ENCODE data around the gene FBXW7. TPM values are rescaled to one million over a fixed set of nuclear protein-coding genes. Genes with fewer than 3 reads are reported as not detected.

The FBXW7 gene
- total and polyA plus RNA-seq, 2 of the 13 experiments (the other 11 are each of a cell fraction or from before 2014, with no cell fraction given): 5.0 to 40.9 TPM

- Histone ChIP-seq H3K79me2 (ENCODE audit: insufficient read depth, low read length) (peaks cover 34% of the 10 kb centered on the region), H2AFZ (ENCODE audit: low read length) (no peak overlapping the region), H3K27me3 (ENCODE audit: control insufficient read depth in 1 of 2, insufficient read depth in 2 of 2, low read length in 2 of 2) (no peaks in the 10 kb centered on the region), H3K36me3 (replicated peaks in 1 of 2; ENCODE audit: control insufficient read depth in 1 of 2, insufficient read depth in 2 of 2, low read length in 2 of 2) (no peaks in the 10 kb centered on the region), H3K4me1 (ENCODE audit: insufficient read depth, low read length) (no peaks in the 10 kb centered on the region), H3K9ac (ENCODE audit: insufficient read depth, low read depth, low read length) (no peak overlapping the region), H3K4me2 (ENCODE audit: low read depth, low read length) (no peak overlapping the region), H3K4me3 (replicated peaks in 1 of 3; ENCODE audit: insufficient read depth in 1 of 3, low read depth in 2 of 3, low read length in 3 of 3) (no peak overlapping the region), H3K9me3 (ENCODE audit: low read length) (no peaks in the 10 kb centered on the region), H4K20me1 (ENCODE audit: insufficient read depth, low read length) (0 out of 2 replicates have a peak, but pooled peaks cover 2% of the 10 kb centered on the region), H3K27ac (ENCODE audit: extremely low read length, insufficient read depth, low read length) (no peak overlapping the region)
- CTCF ChIA-PET (ENCODE audit: low intra/inter-chr PET ratio, low total read pairs): no interaction called here
- in situ Hi-C loops (cut with HindIII; ENCODE audit: extremely low pct_ligation_motif_present, low pct_unique_long_range_greater_than_20kb): no loop called here
- WGBS (ENCODE audit: low lambda C conversion rate): 96% methylated on average over 5 of the region's 5 CpGs
- FAIRE-seq (no peak), ATAC-seq (no peak), DNase-seq (ENCODE audit: low spot score) (no peak)
- POLR2A ChIA-PET: no interaction called here
- intact Hi-C loops (cut with micrococcal nuclease; ENCODE audit: unreplicated experiment): no loop called here
- no TSS peak for BruUV-seq (replicated peaks)
- TF ChIP-seq ZNF552 (CRISPR knock-in tag; IDR thresholded peaks at IDR 0.05; ENCODE audit: borderline replicate concordance): no peak
- no peak for TF ChIP-seq RARA (CRISPR knock-in tag; IDR thresholded peaks at IDR 0.05)
- TF ChIP-seq, protein P1, sequence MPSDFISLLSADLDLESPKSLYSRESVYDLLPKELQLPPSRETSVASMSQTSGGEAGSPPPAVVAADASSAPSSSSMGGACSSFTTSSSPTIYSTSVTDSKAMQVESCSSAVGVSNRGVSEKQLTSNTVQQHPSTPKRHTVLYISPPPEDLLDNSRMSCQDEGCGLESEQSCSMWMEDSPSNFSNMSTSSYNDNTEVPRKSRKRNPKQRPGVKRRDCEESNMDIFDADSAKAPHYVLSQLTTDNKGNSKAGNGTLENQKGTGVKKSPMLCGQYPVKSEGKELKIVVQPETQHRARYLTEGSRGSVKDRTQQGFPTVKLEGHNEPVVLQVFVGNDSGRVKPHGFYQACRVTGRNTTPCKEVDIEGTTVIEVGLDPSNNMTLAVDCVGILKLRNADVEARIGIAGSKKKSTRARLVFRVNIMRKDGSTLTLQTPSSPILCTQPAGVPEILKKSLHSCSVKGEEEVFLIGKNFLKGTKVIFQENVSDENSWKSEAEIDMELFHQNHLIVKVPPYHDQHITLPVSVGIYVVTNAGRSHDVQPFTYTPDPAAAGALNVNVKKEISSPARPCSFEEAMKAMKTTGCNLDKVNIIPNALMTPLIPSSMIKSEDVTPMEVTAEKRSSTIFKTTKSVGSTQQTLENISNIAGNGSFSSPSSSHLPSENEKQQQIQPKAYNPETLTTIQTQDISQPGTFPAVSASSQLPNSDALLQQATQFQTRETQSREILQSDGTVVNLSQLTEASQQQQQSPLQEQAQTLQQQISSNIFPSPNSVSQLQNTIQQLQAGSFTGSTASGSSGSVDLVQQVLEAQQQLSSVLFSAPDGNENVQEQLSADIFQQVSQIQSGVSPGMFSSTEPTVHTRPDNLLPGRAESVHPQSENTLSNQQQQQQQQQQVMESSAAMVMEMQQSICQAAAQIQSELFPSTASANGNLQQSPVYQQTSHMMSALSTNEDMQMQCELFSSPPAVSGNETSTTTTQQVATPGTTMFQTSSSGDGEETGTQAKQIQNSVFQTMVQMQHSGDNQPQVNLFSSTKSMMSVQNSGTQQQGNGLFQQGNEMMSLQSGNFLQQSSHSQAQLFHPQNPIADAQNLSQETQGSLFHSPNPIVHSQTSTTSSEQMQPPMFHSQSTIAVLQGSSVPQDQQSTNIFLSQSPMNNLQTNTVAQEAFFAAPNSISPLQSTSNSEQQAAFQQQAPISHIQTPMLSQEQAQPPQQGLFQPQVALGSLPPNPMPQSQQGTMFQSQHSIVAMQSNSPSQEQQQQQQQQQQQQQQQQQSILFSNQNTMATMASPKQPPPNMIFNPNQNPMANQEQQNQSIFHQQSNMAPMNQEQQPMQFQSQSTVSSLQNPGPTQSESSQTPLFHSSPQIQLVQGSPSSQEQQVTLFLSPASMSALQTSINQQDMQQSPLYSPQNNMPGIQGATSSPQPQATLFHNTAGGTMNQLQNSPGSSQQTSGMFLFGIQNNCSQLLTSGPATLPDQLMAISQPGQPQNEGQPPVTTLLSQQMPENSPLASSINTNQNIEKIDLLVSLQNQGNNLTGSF (CRISPR knock-in tag; IDR thresholded peaks at IDR 0.05): no peak
- TF ChIP-seq ZFP36L1 (CRISPR knock-in tag; IDR thresholded peaks at IDR 0.05): no peak
- TF ChIP-seq, protein P2, sequence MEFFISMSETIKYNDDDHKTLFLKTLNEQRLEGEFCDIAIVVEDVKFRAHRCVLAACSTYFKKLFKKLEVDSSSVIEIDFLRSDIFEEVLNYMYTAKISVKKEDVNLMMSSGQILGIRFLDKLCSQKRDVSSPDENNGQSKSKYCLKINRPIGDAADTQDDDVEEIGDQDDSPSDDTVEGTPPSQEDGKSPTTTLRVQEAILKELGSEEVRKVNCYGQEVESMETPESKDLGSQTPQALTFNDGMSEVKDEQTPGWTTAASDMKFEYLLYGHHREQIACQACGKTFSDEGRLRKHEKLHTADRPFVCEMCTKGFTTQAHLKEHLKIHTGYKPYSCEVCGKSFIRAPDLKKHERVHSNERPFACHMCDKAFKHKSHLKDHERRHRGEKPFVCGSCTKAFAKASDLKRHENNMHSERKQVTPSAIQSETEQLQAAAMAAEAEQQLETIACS (CRISPR knock-in tag; IDR thresholded peaks at IDR 0.05): no peak
- TF ChIP-seq ZNF20 (CRISPR knock-in tag; IDR thresholded peaks at IDR 0.05): no peak
- TF ChIP-seq PPARG (CRISPR knock-in tag; conservative IDR thresholded peaks at IDR 0.05): no peak
- TF ChIP-seq, protein P3, sequence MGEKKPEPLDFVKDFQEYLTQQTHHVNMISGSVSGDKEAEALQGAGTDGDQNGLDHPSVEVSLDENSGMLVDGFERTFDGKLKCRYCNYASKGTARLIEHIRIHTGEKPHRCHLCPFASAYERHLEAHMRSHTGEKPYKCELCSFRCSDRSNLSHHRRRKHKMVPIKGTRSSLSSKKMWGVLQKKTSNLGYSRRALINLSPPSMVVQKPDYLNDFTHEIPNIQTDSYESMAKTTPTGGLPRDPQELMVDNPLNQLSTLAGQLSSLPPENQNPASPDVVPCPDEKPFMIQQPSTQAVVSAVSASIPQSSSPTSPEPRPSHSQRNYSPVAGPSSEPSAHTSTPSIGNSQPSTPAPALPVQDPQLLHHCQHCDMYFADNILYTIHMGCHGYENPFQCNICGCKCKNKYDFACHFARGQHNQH (CRISPR knock-in tag; IDR thresholded peaks at IDR 0.05): no peak
- TF ChIP-seq ELF3 (CRISPR knock-in tag; IDR thresholded peaks at IDR 0.05): no peak
- TF ChIP-seq, protein P4, sequence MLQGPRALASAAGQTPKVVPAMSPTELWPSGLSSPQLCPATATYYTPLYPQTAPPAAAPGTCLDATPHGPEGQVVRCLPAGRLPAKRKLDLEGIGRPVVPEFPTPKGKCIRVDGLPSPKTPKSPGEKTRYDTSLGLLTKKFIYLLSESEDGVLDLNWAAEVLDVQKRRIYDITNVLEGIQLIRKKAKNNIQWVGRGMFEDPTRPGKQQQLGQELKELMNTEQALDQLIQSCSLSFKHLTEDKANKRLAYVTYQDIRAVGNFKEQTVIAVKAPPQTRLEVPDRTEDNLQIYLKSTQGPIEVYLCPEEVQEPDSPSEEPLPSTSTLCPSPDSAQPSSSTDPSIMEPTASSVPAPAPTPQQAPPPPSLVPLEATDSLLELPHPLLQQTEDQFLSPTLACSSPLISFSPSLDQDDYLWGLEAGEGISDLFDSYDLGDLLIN (CRISPR knock-in tag; IDR thresholded peaks at IDR 0.05; ENCODE audit: borderline replicate concordance): no peak
- no peak for TF ChIP-seq ISX (CRISPR knock-in tag; conservative IDR thresholded peaks at IDR 0.05)
- no peak for TF ChIP-seq ZGPAT (CRISPR knock-in tag; IDR thresholded peaks at IDR 0.05)
- no peak for TF ChIP-seq ZNF18 (CRISPR knock-in tag; IDR thresholded peaks at IDR 0.05; ENCODE audit: insufficient replicate concordance)
These were observed 23.4 kb downstream of the FBXW7 start for GRCh38 chr4:152512483-152512882.

Measured in HepG2 (cell line).